HCT116 (cell line): ENCODE measurements around the gene RBPJ. TPM values are rescaled to one million over a fixed set of nuclear protein-coding genes. Genes with fewer than 3 reads are reported as not detected.
A peak's percentile ranks its signal among the peaks of the same experiment; 100 is the strongest.

Experiments
- ATAC-seq: fragments of 200-7000 bp; cut with Tn5 transposase; 2 replicates; pipeline ENCODE4 v1.9.1; 2020; ENCODE audit warnings: mild to moderate bottlenecking, moderate library complexity
- BruUV-seq: library from RNA; stranded (reverse); fragments of 400-500 nt; replicated peaks from 2 replicates; lab custom pipeline; 2021; lab: Mats Ljungman, UMichigan
- CTCF ChIA-PET: fragments of 300-600 bp; sonication (Branson Sonifier 250); formaldehyde crosslinking; loops from one replicate; lab custom pipeline; 2021; ENCODE audit warnings: antibody characterized with exemption; lab: Charles Lee
- POLR2A ChIA-PET: fragments of 300-600, 350-600 bp; sonication (Branson Sonifier 250); formaldehyde crosslinking; loops from one replicate; lab custom pipeline; 2021; ENCODE audit warnings: antibody characterized with exemption; lab: Charles Lee
- RAD21 ChIA-PET, 2 experiments: fragments of 300-600 bp; sonication (Branson Sonifier 250); formaldehyde crosslinking; loops; one replicate each; lab custom pipeline; 2023; ENCODE audit warnings: low total read pairs in 2 of 2; ENCODE audit not compliant: uncharacterized antibody in 2 of 2, unreplicated experiment in 2 of 2, low non-redundant PET in 1 of 2; lab: Charles Lee
- DNase-seq: peaks from one replicate; pipeline ENCODE4 v3.0.0-alpha.2; 2010; ENCODE audit warnings: low read depth, low spot score
- H2AFZ ChIP-seq: fragments of 200-600 bp; shearing (Covaris generic), sonication (generic); 2 replicates; pipeline ENCODE4 v1.6.1; 2017; ENCODE audit warnings: low read depth, mixed run types, mixed read lengths, antibody characterized with exemption, low read length; ENCODE audit not compliant: poor library complexity, severe bottlenecking
- H3K27ac ChIP-seq: 2 replicates; pipeline ENCODE4 v1.5.1; 2012; ENCODE audit warnings: low read depth, low read length
- H3K27me3 ChIP-seq: fragments of 200-600 bp; sonication (generic); 2 replicates; pipeline ENCODE4 v1.6.1; 2016; ENCODE audit warnings: mixed run types, low read length, mixed read lengths; ENCODE audit not compliant: insufficient read depth
- H3K36me3 ChIP-seq, 2 experiments: fragments of 200-500 bp in 1 of 2; fragments of 200-600 bp in 1 of 2; sonication (Bioruptor generic) in 1 of 2; sonication (generic) in 1 of 2; 2 replicates each; pipeline versions ENCODE4 v1.5.1 to v1.6.1; 2014 to 2016; ENCODE audit warnings: low read length in 2 of 2, inconsistent platforms in 1 of 2, mixed read lengths in 1 of 2, mixed run types in 1 of 2; ENCODE audit not compliant: insufficient read depth in 2 of 2, control insufficient read depth in 1 of 2
- H3K4me1 ChIP-seq, 2 experiments: fragments of 200-600 bp in 1 of 2; sonication (generic) in 1 of 2; 2 replicates each; pipeline versions ENCODE4 v1.5.1 to v1.6.1; 2012 to 2017; ENCODE audit warnings: low read length in 2 of 2, inconsistent platforms in 1 of 2, mild to moderate bottlenecking in 1 of 2, mixed read lengths in 1 of 2, mixed run types in 1 of 2, moderate library complexity in 1 of 2; ENCODE audit not compliant: insufficient read depth in 2 of 2, control insufficient read depth in 1 of 2
- H3K4me2 ChIP-seq: fragments of 200-600 bp; sonication (generic); 2 replicates; pipeline ENCODE4 v1.6.1; 2017; ENCODE audit warnings: mixed run types, low read length, mixed read lengths
- H3K4me3 ChIP-seq, 2 experiments: fragments of 200-600 bp in 1 of 2; sonication (generic) in 1 of 2; replicated peaks in 1 of 2; 2 replicates each; pipeline ENCODE4 v1.5.1; 2011 to 2016; ENCODE audit warnings: low read length in 2 of 2, control low read depth in 1 of 2, low read depth in 1 of 2, mild to moderate bottlenecking in 1 of 2, mixed read lengths in 1 of 2, mixed run types in 1 of 2
- H3K79me2 ChIP-seq: fragments of 200-600 bp; sonication (generic); 2 replicates; pipeline ENCODE4 v1.6.1; 2017; ENCODE audit warnings: mild to moderate bottlenecking, mixed run types, low read length, moderate library complexity, mixed read lengths; ENCODE audit not compliant: insufficient read depth
- H3K9ac ChIP-seq: fragments of 200-600 bp; sonication (generic); 2 replicates; pipeline ENCODE4 v1.6.1; 2016; ENCODE audit warnings: low read length, mixed read lengths
- H3K9me2 ChIP-seq: fragments of 200-600 bp; sonication (generic), shearing (Covaris generic); 2 replicates; pipeline ENCODE4 v1.6.1; 2017; ENCODE audit warnings: mixed run types, mild to moderate bottlenecking, moderate library complexity; ENCODE audit not compliant: insufficient read depth
- H3K9me3 ChIP-seq, 2 experiments: fragments of 200-500 bp in 1 of 2; fragments of 200-600 bp in 1 of 2; sonication (Bioruptor generic) in 1 of 2; sonication (generic) in 1 of 2; 2 replicates each; pipeline ENCODE4 v1.6.1; 2014 to 2017; ENCODE audit warnings: low read length in 2 of 2, mixed read lengths in 2 of 2, inconsistent platforms in 1 of 2, low read depth in 1 of 2, mild to moderate bottlenecking in 1 of 2, mixed run types in 1 of 2, moderate library complexity in 1 of 2; ENCODE audit not compliant: control insufficient read depth in 1 of 2, insufficient read depth in 1 of 2
- H4K20me1 ChIP-seq: fragments of 200-600 bp; sonication (generic), shearing (Covaris generic); 2 replicates; pipeline ENCODE4 v1.6.1; 2017; ENCODE audit warnings: mixed run types, mild to moderate bottlenecking, moderate library complexity; ENCODE audit not compliant: insufficient read depth
- CBX3 ChIP-seq: IDR thresholded peaks from 2 replicates; pipeline ENCODE4 v1.6.1; 2012; ENCODE audit warnings: low read depth
- CEBPB ChIP-seq: IDR thresholded peaks from 2 replicates; pipeline ENCODE4 v1.6.1; 2012; ENCODE audit warnings: low read depth
- ELF1 ChIP-seq: IDR thresholded peaks from 2 replicates; pipeline ENCODE4 v1.6.1; 2012; ENCODE audit warnings: low read depth, borderline replicate concordance
- EZH2phosphoT487 ChIP-seq: fragments of 200-600 bp; IDR thresholded peaks from 2 replicates; pipeline ENCODE4 v1.6.1; 2018; ENCODE audit warnings: antibody characterized with exemption, borderline replicate concordance
- FOSL1 ChIP-seq: IDR thresholded peaks from 2 replicates; pipeline ENCODE4 v1.6.1; 2012; ENCODE audit warnings: low read depth
- RAD21 ChIP-seq: IDR thresholded peaks from 2 replicates; pipeline ENCODE4 v1.6.1; 2012; ENCODE audit warnings: low read depth, mild to moderate bottlenecking
- SP1 ChIP-seq: IDR thresholded peaks from 2 replicates; pipeline ENCODE4 v1.6.1; 2012; ENCODE audit warnings: low read depth
- SRF ChIP-seq: IDR thresholded peaks from 2 replicates; pipeline ENCODE4 v1.6.1; 2012; ENCODE audit warnings: low read depth
- TCF7L2 ChIP-seq: IDR thresholded peaks from 2 replicates; pipeline ENCODE4 v1.7.0; 2011; ENCODE audit warnings: borderline replicate concordance, inconsistent platforms; ENCODE audit not compliant: insufficient read depth, insufficient read length; ENCODE audit errors: extremely low read depth
- YY1 ChIP-seq: IDR thresholded peaks from 2 replicates; pipeline ENCODE4 v1.6.1; 2011; ENCODE audit warnings: low read length, low read depth, moderate library complexity, mild to moderate bottlenecking; ENCODE audit not compliant: insufficient replicate concordance; ENCODE audit errors: extremely low read depth
- ZFX ChIP-seq: fragments of 450-650 bp; IDR thresholded peaks from 2 replicates; pipeline ENCODE4 v1.6.1; 2017
- intact Hi-C: fragments of 100-400 bp; cut with micrococcal nuclease; formaldehyde crosslinking; loops from 2 replicates; pipeline ENCODE4 v1.10.0; 2022
- total RNA-seq: library from RNA; stranded (reverse); gene quantifications from one replicate; pipeline ENCODE4 v1.2.1, GENCODE V29; 2021; ENCODE audit not compliant: unreplicated experiment
- TF ChIP-seq, protein P1 (sequence below): IDR thresholded peaks from 2 replicates; pipeline ENCODE4 v1.6.1; 2012; ENCODE audit warnings: low read depth
- TF ChIP-seq, protein P2 (sequence below), 3 experiments: fragments of 200-600 bp in 1 of 3; sonication (generic) in 1 of 3; IDR thresholded peaks in 2 of 3; conservative IDR thresholded peaks in 1 of 3; 2 replicates each; pipeline ENCODE4 v1.5.1; 2012 to 2017; ENCODE audit warnings: low read depth in 2 of 3, low read length in 2 of 3, antibody characterized with exemption in 1 of 3, borderline replicate concordance in 1 of 3, control low read depth in 1 of 3, mild to moderate bottlenecking in 1 of 3, mixed read lengths in 1 of 3, mixed run types in 1 of 3, moderate library complexity in 1 of 3; ENCODE audit not compliant: insufficient read depth in 1 of 3
- TF ChIP-seq, protein P3 (sequence below): IDR thresholded peaks from 2 replicates; pipeline ENCODE4 v1.6.1; 2012

RBPJ gene
- total RNA-seq, 1 experiment from 2014 or later, result 72.7 TPM

DNA sequence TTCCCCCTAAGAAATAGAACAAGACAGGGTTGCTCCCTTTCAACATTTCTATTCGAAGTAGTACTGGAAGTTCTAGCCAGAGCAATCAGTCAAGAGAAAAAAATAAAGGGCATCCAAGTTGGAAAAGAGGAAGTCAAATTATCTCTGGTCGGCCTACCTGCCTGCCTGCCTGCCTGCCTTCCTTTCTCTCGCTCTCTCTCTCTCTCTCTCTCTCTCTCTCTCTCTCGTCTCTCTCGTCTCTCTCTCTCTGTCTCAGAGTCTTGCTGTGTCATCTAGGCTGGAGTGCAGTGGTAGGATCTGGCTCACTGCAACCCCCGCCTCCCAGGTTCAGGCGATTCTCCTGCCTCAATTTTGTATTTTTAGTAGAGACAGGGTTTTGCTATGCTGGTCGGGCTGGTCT lies 126.6 kb downstream of the RBPJ start (continued):
- TF ChIP-seq CEBPB, result no peak
- no peak for TF ChIP-seq ELF1
- TF ChIP-seq, all 23 proteins: peak for 0

DNA sequence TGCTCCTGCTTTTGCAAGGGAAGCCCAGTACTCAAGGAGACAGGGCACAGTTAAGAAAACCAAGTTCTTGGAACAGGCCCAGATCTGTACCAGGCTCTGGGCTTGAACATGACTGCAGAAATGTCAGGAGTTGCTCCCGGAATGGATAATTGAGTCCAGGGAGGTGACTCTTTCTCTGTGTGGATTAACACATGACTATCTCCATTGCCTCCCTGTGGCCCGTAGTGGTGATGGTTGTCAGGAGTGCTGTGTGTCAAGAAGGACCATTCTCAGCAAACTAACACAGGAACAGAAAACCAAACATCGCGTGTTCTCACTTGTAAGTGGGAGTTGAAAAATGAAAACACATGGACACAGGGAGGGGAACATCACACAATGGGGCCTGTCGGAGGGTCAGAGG lies 129.6 kb downstream of the RBPJ start:
- Histone ChIP-seq H3K9me2 (no peaks in the 10 kb centered on the region), H3K9ac (no peak overlapping the region), H2AFZ (no peak overlapping the region), H3K4me1 (no peaks in the 10 kb centered on the region), H3K4me3 (no peak overlapping the region), H3K36me3 (no peaks in the 10 kb centered on the region), H3K9me3 (no peaks in the 10 kb centered on the region), H3K27ac (no peak overlapping the region), H3K27me3 (no peaks in the 10 kb centered on the region), H3K4me2 (no peak overlapping the region), H3K79me2 (no peaks in the 10 kb centered on the region), H4K20me1 (no peaks in the 10 kb centered on the region)
- peak; percentile 9; the same call in 1 of the 2 replicates for TF ChIP-seq RAD21
- no peak for TF ChIP-seq YY1
- RAD21 ChIA-PET, result no interaction called here
- no TSS peak for BruUV-seq
- DNase-seq (no peak), ATAC-seq (no peak)
- intact Hi-C loops, result loop anchor here (10.0 kb wide), 1 partner anchor 564 kb away; no protein-coding TSS in a partner anchor
- CTCF ChIA-PET, result interaction anchor here (1.5 kb wide), 1 partner anchor 8 kb away, joined by 6 read pairs; no protein-coding TSS in a partner anchor
- POLR2A ChIA-PET, result no interaction called here

DNA sequence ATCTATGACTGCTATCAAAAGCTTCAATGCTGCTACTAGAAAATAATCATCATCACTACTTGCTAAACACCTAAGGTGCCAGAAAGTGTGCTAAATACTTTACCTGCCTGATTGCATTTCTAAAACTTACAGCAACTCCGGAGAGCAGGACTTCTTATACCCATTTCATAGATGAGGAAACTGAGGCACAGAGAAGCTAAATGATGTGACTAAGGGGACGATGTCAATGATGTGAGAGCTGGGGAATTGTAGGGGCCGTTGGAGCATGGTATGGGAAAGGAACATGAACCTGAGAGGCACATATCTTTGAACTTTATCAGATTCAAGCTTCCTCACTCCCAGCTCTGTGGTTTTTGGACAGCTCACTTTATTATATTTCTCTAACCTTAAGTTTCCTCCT lies 130.8 kb downstream of the RBPJ start:
- H3K27me3 ChIP-seq, result no peaks in the 10 kb centered on the region
- intact Hi-C loops, result loop anchor here (10.0 kb wide), 1 partner anchor 563 kb away; no protein-coding TSS in a partner anchor
- ChIA-PET POLR2A (no interaction called here), RAD21 (no interaction called here), CTCF (no interaction called here)
- ATAC-seq, result no peak
- H3K9me2 ChIP-seq, result no peaks in the 10 kb centered on the region
- no peak overlapping the region for H2AFZ ChIP-seq
- H4K20me1 ChIP-seq, result no peaks in the 10 kb centered on the region
- no peaks in the 10 kb centered on the region for H3K79me2 ChIP-seq
- no peaks in the 10 kb centered on the region for H3K4me1 ChIP-seq
- H3K27ac ChIP-seq, result no peak overlapping the region
- no peaks in the 10 kb centered on the region for H3K36me3 ChIP-seq
- H3K4me2 ChIP-seq, result no peak overlapping the region
- H3K9me3 ChIP-seq, result no peaks in the 10 kb centered on the region
- H3K9ac ChIP-seq, result no peak overlapping the region
- H3K4me3 ChIP-seq, result no peak overlapping the region
- BruUV-seq, result no TSS peak
- DNase-seq, result no peak
- TF ChIP-seq, protein P1, sequence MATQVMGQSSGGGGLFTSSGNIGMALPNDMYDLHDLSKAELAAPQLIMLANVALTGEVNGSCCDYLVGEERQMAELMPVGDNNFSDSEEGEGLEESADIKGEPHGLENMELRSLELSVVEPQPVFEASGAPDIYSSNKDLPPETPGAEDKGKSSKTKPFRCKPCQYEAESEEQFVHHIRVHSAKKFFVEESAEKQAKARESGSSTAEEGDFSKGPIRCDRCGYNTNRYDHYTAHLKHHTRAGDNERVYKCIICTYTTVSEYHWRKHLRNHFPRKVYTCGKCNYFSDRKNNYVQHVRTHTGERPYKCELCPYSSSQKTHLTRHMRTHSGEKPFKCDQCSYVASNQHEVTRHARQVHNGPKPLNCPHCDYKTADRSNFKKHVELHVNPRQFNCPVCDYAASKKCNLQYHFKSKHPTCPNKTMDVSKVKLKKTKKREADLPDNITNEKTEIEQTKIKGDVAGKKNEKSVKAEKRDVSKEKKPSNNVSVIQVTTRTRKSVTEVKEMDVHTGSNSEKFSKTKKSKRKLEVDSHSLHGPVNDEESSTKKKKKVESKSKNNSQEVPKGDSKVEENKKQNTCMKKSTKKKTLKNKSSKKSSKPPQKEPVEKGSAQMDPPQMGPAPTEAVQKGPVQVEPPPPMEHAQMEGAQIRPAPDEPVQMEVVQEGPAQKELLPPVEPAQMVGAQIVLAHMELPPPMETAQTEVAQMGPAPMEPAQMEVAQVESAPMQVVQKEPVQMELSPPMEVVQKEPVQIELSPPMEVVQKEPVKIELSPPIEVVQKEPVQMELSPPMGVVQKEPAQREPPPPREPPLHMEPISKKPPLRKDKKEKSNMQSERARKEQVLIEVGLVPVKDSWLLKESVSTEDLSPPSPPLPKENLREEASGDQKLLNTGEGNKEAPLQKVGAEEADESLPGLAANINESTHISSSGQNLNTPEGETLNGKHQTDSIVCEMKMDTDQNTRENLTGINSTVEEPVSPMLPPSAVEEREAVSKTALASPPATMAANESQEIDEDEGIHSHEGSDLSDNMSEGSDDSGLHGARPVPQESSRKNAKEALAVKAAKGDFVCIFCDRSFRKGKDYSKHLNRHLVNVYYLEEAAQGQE, result no peak
- TF ChIP-seq ZFX, result no peak
- TF ChIP-seq, protein P2, sequence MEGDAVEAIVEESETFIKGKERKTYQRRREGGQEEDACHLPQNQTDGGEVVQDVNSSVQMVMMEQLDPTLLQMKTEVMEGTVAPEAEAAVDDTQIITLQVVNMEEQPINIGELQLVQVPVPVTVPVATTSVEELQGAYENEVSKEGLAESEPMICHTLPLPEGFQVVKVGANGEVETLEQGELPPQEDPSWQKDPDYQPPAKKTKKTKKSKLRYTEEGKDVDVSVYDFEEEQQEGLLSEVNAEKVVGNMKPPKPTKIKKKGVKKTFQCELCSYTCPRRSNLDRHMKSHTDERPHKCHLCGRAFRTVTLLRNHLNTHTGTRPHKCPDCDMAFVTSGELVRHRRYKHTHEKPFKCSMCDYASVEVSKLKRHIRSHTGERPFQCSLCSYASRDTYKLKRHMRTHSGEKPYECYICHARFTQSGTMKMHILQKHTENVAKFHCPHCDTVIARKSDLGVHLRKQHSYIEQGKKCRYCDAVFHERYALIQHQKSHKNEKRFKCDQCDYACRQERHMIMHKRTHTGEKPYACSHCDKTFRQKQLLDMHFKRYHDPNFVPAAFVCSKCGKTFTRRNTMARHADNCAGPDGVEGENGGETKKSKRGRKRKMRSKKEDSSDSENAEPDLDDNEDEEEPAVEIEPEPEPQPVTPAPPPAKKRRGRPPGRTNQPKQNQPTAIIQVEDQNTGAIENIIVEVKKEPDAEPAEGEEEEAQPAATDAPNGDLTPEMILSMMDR (IDR thresholded peaks at IDR 0.05 in 2 of 3, conservative IDR thresholded peaks at IDR 0.05 in 1 of 3; ENCODE audit: borderline replicate concordance in 1 of 3, insufficient read depth in 1 of 3, low read depth in 2 of 3, low read length in 2 of 3), result no peak
- no peak for TF ChIP-seq EZH2phosphoT487
- TF ChIP-seq TCF7L2, result no peak
- no peak for TF ChIP-seq CEBPB
- TF ChIP-seq, protein P3, sequence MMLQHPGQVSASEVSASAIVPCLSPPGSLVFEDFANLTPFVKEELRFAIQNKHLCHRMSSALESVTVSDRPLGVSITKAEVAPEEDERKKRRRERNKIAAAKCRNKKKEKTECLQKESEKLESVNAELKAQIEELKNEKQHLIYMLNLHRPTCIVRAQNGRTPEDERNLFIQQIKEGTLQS, result no peak
- no peak for TF ChIP-seq SP1
- no peak for TF ChIP-seq CBX3
- no peak for TF ChIP-seq SRF
- TF ChIP-seq FOSL1, result no peak
